HL-60/S4 treated with retinoic acid at 250 ng/mL for 4 days and 3 days (cell line): ENCODE results near the gene UBXN4.
"Not testable (repeated sequence)": the region's sequence is repeated elsewhere in the genome, so short reads cannot be mapped to it uniquely, and the experiment has no call there.

Source experiments
- in situ Hi-C: fragments of 300-500 bp; cut with MboI; formaldehyde crosslinking; loops from 2 replicates; pipeline ENCODE4 v1.7.0; 2022; ENCODE audit warnings: low sequenced_read_pairs

UBXN4 gene

GRCh38 chr2:135800513-135801460 lies 59.1 kb downstream of the UBXN4 start:
- in situ Hi-C loops = no loop called here

- in situ Hi-C loops = no loop called here
Measured at GRCh38 chr2:135802350-135802749, 60.7 kb downstream of the UBXN4 start.

GRCh38 chr2:135803278-135803677 lies 61.6 kb downstream of the UBXN4 start:
- in situ Hi-C loops = no loop called here

GRCh38 chr2:135807874-135808273 lies 66.2 kb downstream of the UBXN4 start:
- in situ Hi-C loops = not testable (repeated sequence)

GRCh38 chr2:135812907-135813511 lies 71.4 kb downstream of the UBXN4 start:
- in situ Hi-C loops = no loop called here

GRCh38 chr2:135815269-135815668 lies 73.6 kb downstream of the UBXN4 start:
- in situ Hi-C loops = no loop called here

- in situ Hi-C loops = no loop called here
Measured at GRCh38 chr2:135817466-135817865, 75.8 kb downstream of the UBXN4 start.

- in situ Hi-C loops = no loop called here
Measured at GRCh38 chr2:135817951-135818350, 76.3 kb downstream of the UBXN4 start.

GRCh38 chr2:135818937-135819610 lies 77.4 kb downstream of the UBXN4 start:
- in situ Hi-C loops = no loop called here

- in situ Hi-C loops = no loop called here
Measured at GRCh38 chr2:135820003-135820618, 78.5 kb downstream of the UBXN4 start.

- in situ Hi-C loops = no loop called here
Measured at GRCh38 chr2:135821190-135821589, 79.5 kb downstream of the UBXN4 start.

- in situ Hi-C loops = no loop called here
Measured at GRCh38 chr2:135822855-135823254, 81.2 kb downstream of the UBXN4 start.

GRCh38 chr2:135825131-135825530 lies 83.5 kb downstream of the UBXN4 start:
- in situ Hi-C loops = no loop called here

GRCh38 chr2:135825550-135826176 lies 84.0 kb downstream of the UBXN4 start:
- in situ Hi-C loops = no loop called here

GRCh38 chr2:135826544-135826943 lies 84.9 kb downstream of the UBXN4 start:
- in situ Hi-C loops = no loop called here

GRCh38 chr2:135829378-135830135 lies 87.9 kb downstream of the UBXN4 start:
- in situ Hi-C loops = no loop called here

GRCh38 chr2:135831180-135831812 lies 89.6 kb downstream of the UBXN4 start:
- in situ Hi-C loops = no loop called here

GRCh38 chr2:135832891-135833290 lies 91.2 kb downstream of the UBXN4 start:
- in situ Hi-C loops = no loop called here
